Naive thymus-derived CD4-positive, alpha-beta T cell (primary cell): Measurements from ENCODE around the gene EXOC5. TPM values are rescaled to one million over a fixed set of nuclear protein-coding genes. Genes with fewer than 3 reads are reported as not detected.

Experiments used
- ATAC-seq: fragments of 150-1000 bp; cut with Tn5 transposase; 2 replicates; pipeline ENCODE4 v1.10.0; 2021; ENCODE audit warnings: mild to moderate bottlenecking, moderate library complexity
- CTCF ChIA-PET: fragments of 350-600 bp; sonication (Branson Sonifier 250); formaldehyde crosslinking; loops from one replicate; lab custom pipeline; 2021; ENCODE audit warnings: antibody characterized with exemption; lab: Charles Lee
- POLR2A ChIA-PET: fragments of 350-600 bp; sonication (Branson Sonifier 250); formaldehyde crosslinking; loops from one replicate; lab custom pipeline; 2021; ENCODE audit warnings: antibody characterized with exemption, inconsistent platforms; lab: Charles Lee
- DNase-seq, 9 donors: peaks; one replicate each; pipeline versions ENCODE4 v3.0.0 to v3.0.0-alpha.2; 2020 to 2022; ENCODE audit warnings: mixed read lengths in 1 of 9
- H3K27ac ChIP-seq: one replicate; pipeline ENCODE4 v1.7.0; 2013; ENCODE audit warnings: mild to moderate bottlenecking, low read depth, low read length, moderate library complexity
- H3K27me3 ChIP-seq, 2 donors: one replicate each; pipeline ENCODE4 v1.7.0; 2013; ENCODE audit warnings: low read length in 2 of 2, mild to moderate bottlenecking in 2 of 2, moderate library complexity in 2 of 2; ENCODE audit not compliant: control insufficient read depth in 2 of 2, insufficient read depth in 2 of 2
- H3K36me3 ChIP-seq, 3 experiments: 1 replicate in 2 of 3; 2 replicates in 1 of 3; pipeline ENCODE4 v1.7.0; 2013; ENCODE audit warnings: low read length in 3 of 3, mild to moderate bottlenecking in 3 of 3, moderate library complexity in 1 of 3; ENCODE audit not compliant: insufficient read depth in 3 of 3, control insufficient read depth in 2 of 3
- H3K4me1 ChIP-seq, 2 donors: one replicate each; pipeline ENCODE4 v1.7.0; 2013; ENCODE audit warnings: low read length in 2 of 2, mild to moderate bottlenecking in 2 of 2, moderate library complexity in 1 of 2; ENCODE audit not compliant: control insufficient read depth in 2 of 2, insufficient read depth in 2 of 2
- H3K4me3 ChIP-seq: 2 replicates; pipeline ENCODE4 v1.7.0; 2013; ENCODE audit warnings: mild to moderate bottlenecking, low read length
- H3K9me3 ChIP-seq, 3 experiments: 1 replicate in 2 of 3; 2 replicates in 1 of 3; pipeline ENCODE4 v1.7.0; 2013; ENCODE audit warnings: low read length in 3 of 3; ENCODE audit not compliant: control insufficient read depth in 2 of 3
- H3K27ac Mint-ChIP-seq, 9 donors: one replicate each; pipeline ENCODE4 v1.8.0; 2020 to 2022; ENCODE audit warnings: mixed read lengths in 9 of 9, mild to moderate bottlenecking in 8 of 9, moderate library complexity in 5 of 9, inconsistent platforms in 2 of 9
- H3K27me3 Mint-ChIP-seq, 5 donors: one replicate each; pipeline ENCODE4 v1.8.0; 2021 to 2022; ENCODE audit warnings: mixed read lengths in 5 of 5, mild to moderate bottlenecking in 1 of 5
- H3K36me3 Mint-ChIP-seq, 5 donors: one replicate each; pipeline ENCODE4 v1.8.0; 2020 to 2022; ENCODE audit warnings: mixed read lengths in 5 of 5, mild to moderate bottlenecking in 3 of 5, inconsistent platforms in 1 of 5
- H3K4me1 Mint-ChIP-seq, 7 donors: one replicate each; pipeline ENCODE4 v1.8.0; 2020 to 2022; ENCODE audit warnings: mixed read lengths in 7 of 7, mild to moderate bottlenecking in 3 of 7, inconsistent platforms in 1 of 7
- H3K4me3 Mint-ChIP-seq, 10 donors: one replicate each; pipeline ENCODE4 v1.8.0; 2020 to 2022; ENCODE audit warnings: mild to moderate bottlenecking in 10 of 10, mixed read lengths in 10 of 10, moderate library complexity in 6 of 10, inconsistent platforms in 2 of 10
- H3K9me3 Mint-ChIP-seq, 11 donors: one replicate each; pipeline ENCODE4 v1.8.0; 2020 to 2022; ENCODE audit warnings: mixed read lengths in 11 of 11, mild to moderate bottlenecking in 4 of 11, inconsistent platforms in 1 of 11, moderate library complexity in 1 of 11
- intact Hi-C, 2 donors: fragments of 100-400 bp; cut with micrococcal nuclease; formaldehyde crosslinking; loops; one replicate each; pipeline ENCODE4 v1.15.1; 2023
- polyA plus RNA-seq, 2 donors: library from polyadenylated mRNA; unstranded; fragments of 300-500 nt; fragmentation: Illumina TruSeq; gene quantifications; one replicate each; pipeline ENCODE4 v1.2.3, GENCODE V29; 2021
- total RNA-seq, 6 experiments: library from RNA in 5 of 6; stranded (reverse) in 5 of 6; gene quantifications; 1 replicate in 5 of 6; 2 replicates in 1 of 6; pipeline ENCODE4 v1.2.3 and lab custom pipeline; 2021 to 2026

The EXOC5 gene
- total and polyA plus RNA-seq, 7 experiments from 2014 or later = 27.3 to 71.6 (median 46.8) TPM

GRCh38 chr14:57182760-57183503 is 85.8 kb downstream of the EXOC5 start:
- no peaks in the 10 kb centered on the region for H3K9me3 ChIP-seq
- H3K27me3 ChIP-seq = no peaks in the 10 kb centered on the region
- DNase-seq (no peak), ATAC-seq (no peak)
- intact Hi-C loops = loop anchor here (1.0 to 10.0 kb wide), 2 partner anchors 688 to 693 kb away; no protein-coding TSS in a partner anchor
- Mint-ChIP-seq H3K27ac (no peak overlapping the region), H3K4me3 (no peak overlapping the region), H3K4me1 (no peaks in the 10 kb centered on the region), H3K36me3 (no peaks in the 10 kb centered on the region), H3K27me3 (peaks cover 5 to 28% (median 16%) of the 10 kb centered on the region in 5 donors), H3K9me3 (no peaks in the 10 kb centered on the region)
- CTCF ChIA-PET = interaction anchor here (0.6 to 1.0 kb wide), 2 partner anchors 152 to 692 kb away, joined by 3 read pairs; no protein-coding TSS in a partner anchor
- H3K4me1 ChIP-seq = no peaks in the 10 kb centered on the region
- no peaks in the 10 kb centered on the region for H3K36me3 ChIP-seq
- no peak overlapping the region for H3K27ac ChIP-seq
- POLR2A ChIA-PET = no interaction called here
- no peak overlapping the region for H3K4me3 ChIP-seq

- intact Hi-C loops = no loop called here
- ChIA-PET CTCF (no interaction called here), POLR2A (no interaction called here)
- DNase-seq (no peak), ATAC-seq (no peak)
- H3K4me3 Mint-ChIP-seq = no peak overlapping the region
- H3K4me3 ChIP-seq = no peak overlapping the region
- peaks cover 9 to 26% (median 11%) of the 10 kb centered on the region in 5 donors for H3K27me3 Mint-ChIP-seq
- no peaks in the 10 kb centered on the region for H3K36me3 ChIP-seq
- no peaks in the 10 kb centered on the region for H3K9me3 Mint-ChIP-seq
- H3K27me3 ChIP-seq = no peaks in the 10 kb centered on the region
- no peak overlapping the region for H3K27ac Mint-ChIP-seq
- no peaks in the 10 kb centered on the region for H3K9me3 ChIP-seq
- H3K4me1 ChIP-seq = no peaks in the 10 kb centered on the region
- H3K27ac ChIP-seq = no peak overlapping the region
- no peaks in the 10 kb centered on the region for H3K4me1 Mint-ChIP-seq
- no peaks in the 10 kb centered on the region for H3K36me3 Mint-ChIP-seq
Observed at GRCh38 chr14:57179273-57179672, 89.4 kb downstream of the EXOC5 start.

- Mint-ChIP-seq H3K4me1 (no peaks in the 10 kb centered on the region), H3K4me3 (no peak overlapping the region), H3K27ac (no peak overlapping the region), H3K36me3 (no peaks in the 10 kb centered on the region), H3K9me3 (no peaks in the 10 kb centered on the region), H3K27me3 (peaks cover 6 to 33% (median 14%) of the 10 kb centered on the region in 5 donors)
- H3K4me3 ChIP-seq = no peak overlapping the region
- no peaks in the 10 kb centered on the region for H3K4me1 ChIP-seq
- no peaks in the 10 kb centered on the region for H3K27me3 ChIP-seq
- DNase-seq (no peak), ATAC-seq (no peak)
- no peaks in the 10 kb centered on the region for H3K9me3 ChIP-seq
- no peak overlapping the region for H3K27ac ChIP-seq
- intact Hi-C loops = no loop called here
- ChIA-PET CTCF (no interaction called here), POLR2A (no interaction called here)
- H3K36me3 ChIP-seq = no peaks in the 10 kb centered on the region
Observed at GRCh38 chr14:57174466-57174865, 94.2 kb downstream of the EXOC5 start.

- DNase-seq = no peak
- Mint-ChIP-seq H3K27ac (no peak overlapping the region), H3K9me3 (no peaks in the 10 kb centered on the region), H3K4me1 (no peaks in the 10 kb centered on the region), H3K36me3 (no peaks in the 10 kb centered on the region), H3K4me3 (no peak overlapping the region), H3K27me3 (peaks cover 0 to 18% (median 12%) of the 10 kb centered on the region in 5 donors)
- Histone ChIP-seq H3K27me3 (no peaks in the 10 kb centered on the region), H3K36me3 (no peaks in the 10 kb centered on the region), H3K27ac (no peak overlapping the region), H3K4me1 (no peaks in the 10 kb centered on the region), H3K4me3 (no peak overlapping the region), H3K9me3 (no peaks in the 10 kb centered on the region)
- intact Hi-C loops = no loop called here
- ATAC-seq = no peak
- POLR2A ChIA-PET = no interaction called here
- CTCF ChIA-PET = no interaction called here
Observed at GRCh38 chr14:57171903-57172302, 96.8 kb downstream of the EXOC5 start.

- no peaks in the 10 kb centered on the region for H3K9me3 Mint-ChIP-seq
Observed at GRCh38 chr14:57171363-57171762, 97.3 kb downstream of the EXOC5 start.

GRCh38 chr14:57169901-57170300 is 98.8 kb downstream of the EXOC5 start:
- DNase-seq (no peak), ATAC-seq (no peak)
- H3K27ac ChIP-seq = no peak overlapping the region
- H3K4me3 ChIP-seq = no peak overlapping the region
- Mint-ChIP-seq H3K36me3 (no peaks in the 10 kb centered on the region), H3K9me3 (peaks cover 0 to 1% (median 0%) of the 10 kb centered on the region in 11 donors), H3K4me3 (no peak overlapping the region), H3K4me1 (no peaks in the 10 kb centered on the region), H3K27me3 (peaks cover 0 to 17% (median 9%) of the 10 kb centered on the region in 5 donors), H3K27ac (no peak overlapping the region)
- POLR2A ChIA-PET = no interaction called here
- CTCF ChIA-PET = no interaction called here
- H3K4me1 ChIP-seq = no peaks in the 10 kb centered on the region
- no peaks in the 10 kb centered on the region for H3K27me3 ChIP-seq
- H3K36me3 ChIP-seq = no peaks in the 10 kb centered on the region
- no peaks in the 10 kb centered on the region for H3K9me3 ChIP-seq
- intact Hi-C loops = no loop called here

More at GRCh38 chr14:57171363-57171762, 97.3 kb downstream of the EXOC5 start:
- no peaks in the 10 kb centered on the region for H3K27me3 ChIP-seq
- H3K9me3 ChIP-seq = no peaks in the 10 kb centered on the region
- H3K36me3 Mint-ChIP-seq = no peaks in the 10 kb centered on the region
- H3K36me3 ChIP-seq = no peaks in the 10 kb centered on the region
- intact Hi-C loops = no loop called here
- no peak overlapping the region for H3K4me3 Mint-ChIP-seq
- no peaks in the 10 kb centered on the region for H3K4me1 Mint-ChIP-seq
- DNase-seq (no peak), ATAC-seq (no peak)
- H3K4me1 ChIP-seq = no peaks in the 10 kb centered on the region
- no peak overlapping the region for H3K27ac ChIP-seq
- H3K27ac Mint-ChIP-seq = no peak overlapping the region
- CTCF ChIA-PET = no interaction called here
- H3K27me3 Mint-ChIP-seq = peaks cover 0 to 17% (median 12%) of the 10 kb centered on the region in 5 donors
- no peak overlapping the region for H3K4me3 ChIP-seq
- POLR2A ChIA-PET = no interaction called here
